ENCODE data around the gene CMIP.

The CMIP gene

GRCh38 chr16:81642943-81643342 is 198.3 kb downstream of the CMIP start:
- no peaks in the 10 kb centered on the region for H3K9me3 ChIP-seq (ENCODE audit: control insufficient read depth, low read length)
- no peaks in the 10 kb centered on the region for H3K36me3 ChIP-seq (ENCODE audit: control insufficient read depth, insufficient read depth, low read length)
- H3K27ac ChIP-seq (ENCODE audit: insufficient read depth, low read length, poor library complexity, severe bottlenecking): no peak overlapping the region
- no peaks in the 10 kb centered on the region for H3K27me3 ChIP-seq (replicated peaks; ENCODE audit: control insufficient read depth, insufficient read depth, low read length, poor library complexity, severe bottlenecking)
- H3K4me3 ChIP-seq (ENCODE audit: insufficient read depth, low read depth, low read length, poor library complexity, severe bottlenecking): no peak overlapping the region
- no peak for DNase-seq
- H3K4me1 ChIP-seq (ENCODE audit: control insufficient read depth, insufficient read depth, low read length, poor library complexity, severe bottlenecking): no peaks in the 10 kb centered on the region

- Histone ChIP-seq H3K27ac (ENCODE audit: insufficient read depth, low read length, poor library complexity, severe bottlenecking) (no peak overlapping the region), H3K4me1 (ENCODE audit: control insufficient read depth, insufficient read depth, low read length, poor library complexity, severe bottlenecking) (no peaks in the 10 kb centered on the region), H3K36me3 (ENCODE audit: control insufficient read depth, insufficient read depth, low read length) (no peaks in the 10 kb centered on the region)
Measured at GRCh38 chr16:81645266-81645694, 200.7 kb downstream of the CMIP start.

GRCh38 chr16:81645925-81646324 is 201.3 kb downstream of the CMIP start:
- Histone ChIP-seq H3K27me3 (replicated peaks; ENCODE audit: control insufficient read depth, insufficient read depth, low read length, poor library complexity, severe bottlenecking) (no peaks in the 10 kb centered on the region), H3K27ac (ENCODE audit: insufficient read depth, low read length, poor library complexity, severe bottlenecking) (no peak overlapping the region), H3K9me3 (ENCODE audit: control insufficient read depth, low read length) (no peaks in the 10 kb centered on the region), H3K36me3 (ENCODE audit: control insufficient read depth, insufficient read depth, low read length) (peaks cover 2% of the 10 kb centered on the region), H3K4me1 (ENCODE audit: control insufficient read depth, insufficient read depth, low read length, poor library complexity, severe bottlenecking) (no peaks in the 10 kb centered on the region), H3K4me3 (ENCODE audit: insufficient read depth, low read depth, low read length, poor library complexity, severe bottlenecking) (no peak overlapping the region)
- DNase-seq: no peak

More at GRCh38 chr16:81645266-81645694, 200.7 kb downstream of the CMIP start:
- no peak for DNase-seq
- H3K27me3 ChIP-seq (replicated peaks; ENCODE audit: control insufficient read depth, insufficient read depth, low read length, poor library complexity, severe bottlenecking): no peaks in the 10 kb centered on the region
- H3K9me3 ChIP-seq (ENCODE audit: control insufficient read depth, low read length): no peaks in the 10 kb centered on the region
- no peak overlapping the region for H3K4me3 ChIP-seq (ENCODE audit: insufficient read depth, low read depth, low read length, poor library complexity, severe bottlenecking)

- no peak for DNase-seq
- Histone ChIP-seq H3K9me3 (ENCODE audit: control insufficient read depth, low read length) (no peaks in the 10 kb centered on the region), H3K4me1 (ENCODE audit: control insufficient read depth, insufficient read depth, low read length, poor library complexity, severe bottlenecking) (no peaks in the 10 kb centered on the region), H3K27me3 (replicated peaks; ENCODE audit: control insufficient read depth, insufficient read depth, low read length, poor library complexity, severe bottlenecking) (no peaks in the 10 kb centered on the region), H3K4me3 (ENCODE audit: insufficient read depth, low read depth, low read length, poor library complexity, severe bottlenecking) (no peak overlapping the region), H3K27ac (ENCODE audit: insufficient read depth, low read length, poor library complexity, severe bottlenecking) (no peak overlapping the region), H3K36me3 (ENCODE audit: control insufficient read depth, insufficient read depth, low read length) (peaks cover 4% of the 10 kb centered on the region)
Measured at GRCh38 chr16:81646561-81646960, 202.0 kb downstream of the CMIP start.

- no peaks in the 10 kb centered on the region for H3K4me1 ChIP-seq (ENCODE audit: control insufficient read depth, insufficient read depth, low read length, poor library complexity, severe bottlenecking)
- no peaks in the 10 kb centered on the region for H3K27me3 ChIP-seq (replicated peaks; ENCODE audit: control insufficient read depth, insufficient read depth, low read length, poor library complexity, severe bottlenecking)
- peaks cover 10% of the 10 kb centered on the region for H3K36me3 ChIP-seq (ENCODE audit: control insufficient read depth, insufficient read depth, low read length)
- no peaks in the 10 kb centered on the region for H3K9me3 ChIP-seq (ENCODE audit: control insufficient read depth, low read length)
- H3K4me3 ChIP-seq (ENCODE audit: insufficient read depth, low read depth, low read length, poor library complexity, severe bottlenecking): no peak overlapping the region
- DNase-seq: no peak
- H3K27ac ChIP-seq (ENCODE audit: insufficient read depth, low read length, poor library complexity, severe bottlenecking): no peak overlapping the region
Measured at GRCh38 chr16:81647527-81647926, 202.9 kb downstream of the CMIP start.

GRCh38 chr16:81649561-81650184 is 205.1 kb downstream of the CMIP start:
- H3K27ac ChIP-seq (ENCODE audit: insufficient read depth, low read length, poor library complexity, severe bottlenecking): no peak overlapping the region
- H3K27me3 ChIP-seq (replicated peaks; ENCODE audit: control insufficient read depth, insufficient read depth, low read length, poor library complexity, severe bottlenecking): no peaks in the 10 kb centered on the region
- no peaks in the 10 kb centered on the region for H3K9me3 ChIP-seq (ENCODE audit: control insufficient read depth, low read length)
- H3K4me1 ChIP-seq (ENCODE audit: control insufficient read depth, insufficient read depth, low read length, poor library complexity, severe bottlenecking): no peaks in the 10 kb centered on the region
- no peak overlapping the region for H3K4me3 ChIP-seq (ENCODE audit: insufficient read depth, low read depth, low read length, poor library complexity, severe bottlenecking)
- no peak for DNase-seq
- H3K36me3 ChIP-seq (ENCODE audit: control insufficient read depth, insufficient read depth, low read length): peaks cover 16% of the 10 kb centered on the region

GRCh38 chr16:81650281-81650680 is 205.7 kb downstream of the CMIP start:
- Histone ChIP-seq H3K9me3 (ENCODE audit: control insufficient read depth, low read length) (no peaks in the 10 kb centered on the region), H3K4me3 (ENCODE audit: insufficient read depth, low read depth, low read length, poor library complexity, severe bottlenecking) (no peak overlapping the region), H3K4me1 (ENCODE audit: control insufficient read depth, insufficient read depth, low read length, poor library complexity, severe bottlenecking) (no peaks in the 10 kb centered on the region), H3K27ac (ENCODE audit: insufficient read depth, low read length, poor library complexity, severe bottlenecking) (no peak overlapping the region), H3K27me3 (replicated peaks; ENCODE audit: control insufficient read depth, insufficient read depth, low read length, poor library complexity, severe bottlenecking) (no peaks in the 10 kb centered on the region), H3K36me3 (ENCODE audit: control insufficient read depth, insufficient read depth, low read length) (peaks cover 16% of the 10 kb centered on the region)
- DNase-seq: no peak

GRCh38 chr16:81650982-81651562 is 206.5 kb downstream of the CMIP start:
- no peaks in the 10 kb centered on the region for H3K9me3 ChIP-seq (ENCODE audit: control insufficient read depth, low read length)
- no peak overlapping the region for H3K27ac ChIP-seq (ENCODE audit: insufficient read depth, low read length, poor library complexity, severe bottlenecking)
- no peaks in the 10 kb centered on the region for H3K27me3 ChIP-seq (replicated peaks; ENCODE audit: control insufficient read depth, insufficient read depth, low read length, poor library complexity, severe bottlenecking)
- H3K36me3 ChIP-seq (ENCODE audit: control insufficient read depth, insufficient read depth, low read length): peaks cover 16% of the 10 kb centered on the region
- H3K4me3 ChIP-seq (ENCODE audit: insufficient read depth, low read depth, low read length, poor library complexity, severe bottlenecking): no peak overlapping the region
- no peak for DNase-seq
- no peaks in the 10 kb centered on the region for H3K4me1 ChIP-seq (ENCODE audit: control insufficient read depth, insufficient read depth, low read length, poor library complexity, severe bottlenecking)

- Histone ChIP-seq H3K27me3 (replicated peaks; ENCODE audit: control insufficient read depth, insufficient read depth, low read length, poor library complexity, severe bottlenecking) (no peaks in the 10 kb centered on the region), H3K4me3 (ENCODE audit: insufficient read depth, low read depth, low read length, poor library complexity, severe bottlenecking) (no peak overlapping the region), H3K27ac (ENCODE audit: insufficient read depth, low read length, poor library complexity, severe bottlenecking) (no peak overlapping the region), H3K36me3 (ENCODE audit: control insufficient read depth, insufficient read depth, low read length) (peaks cover 16% of the 10 kb centered on the region), H3K9me3 (ENCODE audit: control insufficient read depth, low read length) (no peaks in the 10 kb centered on the region), H3K4me1 (ENCODE audit: control insufficient read depth, insufficient read depth, low read length, poor library complexity, severe bottlenecking) (no peaks in the 10 kb centered on the region)
- no peak for DNase-seq
Measured at GRCh38 chr16:81651758-81652718, 207.4 kb downstream of the CMIP start.

Measured in effector memory CD4-positive, alpha-beta T cell (primary cell).